UCSD-AML1 (cell line): ENCODE data around the gene ZFAND2B.
A peak's percentile ranks its signal among the peaks of the same experiment; 100 is the strongest.
"Not testable (repeated sequence)": the region's sequence is repeated elsewhere in the genome, so short reads cannot be mapped to it uniquely, and the experiment has no call there.

Source experiments
- DNase-seq: peaks from one replicate; lab custom pipeline; 2025; ENCODE audit not compliant: unreplicated experiment; lab: John Stamatoyannopoulos, UW

Gene ZFAND2B

DNA sequence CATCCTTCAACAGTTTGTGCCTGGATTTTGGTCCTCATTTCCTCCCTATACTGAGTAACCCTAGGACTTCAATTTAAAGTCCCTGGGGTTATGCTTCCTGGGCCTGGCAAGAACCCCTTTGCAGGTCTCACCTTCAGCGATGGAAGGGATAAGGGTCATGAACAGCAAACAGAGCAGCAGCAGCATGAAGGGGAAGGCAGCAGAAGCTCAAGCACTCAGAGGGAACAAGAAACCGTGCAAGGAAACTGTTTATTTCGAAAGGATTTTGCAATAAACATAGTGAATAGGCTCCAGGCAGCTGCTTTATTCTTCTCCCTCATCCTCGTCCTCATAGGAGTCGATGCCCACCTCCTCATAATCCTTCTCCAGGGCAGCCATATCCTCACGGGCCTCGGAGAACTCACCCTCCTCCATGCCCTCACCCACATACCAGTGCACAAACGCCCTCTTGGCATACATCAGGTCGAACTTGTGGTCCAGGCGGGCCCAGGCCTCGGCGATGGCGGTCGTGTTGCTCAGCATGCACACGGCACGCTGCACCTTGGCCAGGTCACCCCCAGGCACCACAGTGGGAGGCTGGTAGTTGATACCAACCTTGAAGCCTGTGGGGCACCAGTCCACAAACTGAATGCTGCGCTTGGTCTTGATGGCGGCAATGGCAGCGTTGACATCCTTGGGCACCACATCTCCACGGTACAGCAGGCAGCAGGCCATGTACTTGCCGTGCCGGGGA, 43.6 kb downstream of the ZFAND2B start:
- DNase-seq, result no peak

DNA sequence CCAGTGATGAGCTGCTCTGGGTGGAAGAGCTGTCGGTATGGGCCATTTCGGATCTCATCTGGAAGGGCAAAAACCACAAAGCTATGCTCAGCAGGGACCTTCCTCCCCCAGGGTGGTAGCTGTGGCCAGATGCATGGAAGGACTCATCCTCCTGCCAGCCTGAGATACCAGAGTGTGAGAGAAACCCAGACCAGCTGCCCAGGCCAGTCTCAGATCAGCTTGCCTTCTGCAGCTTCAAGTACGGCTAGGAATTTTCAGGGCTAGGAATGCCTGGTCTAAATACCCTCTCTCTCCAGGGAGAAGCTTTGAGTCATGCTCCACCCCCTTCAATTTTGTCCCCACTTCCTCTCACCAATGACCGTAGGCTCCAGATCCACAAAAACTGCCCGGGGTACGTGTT, 45.1 kb downstream of the ZFAND2B start:
- no peak for DNase-seq

GRCh38 chr2:219252084-219252483, 45.5 kb downstream of the ZFAND2B start:
- no peak for DNase-seq

GRCh38 chr2:219252570-219252899, 46.0 kb downstream of the ZFAND2B start:
- DNase-seq, result no peak

GRCh38 chr2:219252900-219253752, 46.5 kb downstream of the ZFAND2B start, which contains the start of gene TUBA4B:
Gene TUBA4B (plus strand): TSS chr2:219253243. CDS start chr2:219253408, 165 bp downstream.
- peak; percentile 69 for DNase-seq

DNA sequence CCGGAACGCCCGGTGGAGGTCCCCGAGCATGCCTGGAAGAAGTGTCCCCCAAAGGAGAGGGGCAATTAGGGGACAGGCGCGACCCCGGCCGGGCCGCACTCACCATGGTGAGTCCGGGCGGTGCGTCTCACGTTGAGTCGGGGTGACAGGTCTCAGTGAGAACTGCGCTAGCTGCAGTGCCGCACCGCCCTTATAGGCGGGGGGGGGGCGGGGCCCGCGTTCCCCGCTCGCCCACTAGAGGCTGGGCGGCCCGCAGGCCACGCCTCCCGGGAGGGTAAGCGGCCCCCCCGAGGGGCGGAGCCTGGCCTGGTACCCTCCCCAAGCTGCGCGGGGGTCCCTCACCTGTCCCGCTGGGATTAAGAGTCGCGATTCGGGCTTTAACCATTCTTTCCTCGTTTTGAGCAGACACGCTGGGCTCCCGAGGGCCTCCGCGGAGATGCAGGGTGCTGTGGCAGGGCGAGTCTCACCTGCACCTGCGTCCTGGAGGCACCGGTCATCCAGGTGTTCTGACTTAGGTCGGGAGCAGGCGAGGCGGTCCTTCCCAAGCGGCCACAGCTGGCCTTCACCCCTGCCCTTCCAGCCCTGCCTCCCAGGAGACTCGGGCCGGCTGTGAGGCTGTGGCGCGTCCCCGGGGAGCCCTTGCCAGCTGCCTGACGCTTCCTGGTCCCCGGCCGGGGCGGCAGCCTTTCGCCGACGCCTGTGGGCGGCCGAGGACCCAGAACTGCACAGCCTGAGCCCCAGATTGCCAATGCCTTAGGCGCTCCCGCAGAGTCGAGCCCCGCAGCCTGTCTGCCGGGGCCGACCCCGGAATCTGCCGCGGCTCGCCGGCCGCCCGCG, 47.4 kb downstream of the ZFAND2B start, which contains the start of gene TUBA4A:
Gene TUBA4A (minus strand): TSS at position 166 of the 837 bp plus-strand sequence. CDS start 60 bp downstream, at position 106.
- DNase-seq, result peak; percentile 88

DNA sequence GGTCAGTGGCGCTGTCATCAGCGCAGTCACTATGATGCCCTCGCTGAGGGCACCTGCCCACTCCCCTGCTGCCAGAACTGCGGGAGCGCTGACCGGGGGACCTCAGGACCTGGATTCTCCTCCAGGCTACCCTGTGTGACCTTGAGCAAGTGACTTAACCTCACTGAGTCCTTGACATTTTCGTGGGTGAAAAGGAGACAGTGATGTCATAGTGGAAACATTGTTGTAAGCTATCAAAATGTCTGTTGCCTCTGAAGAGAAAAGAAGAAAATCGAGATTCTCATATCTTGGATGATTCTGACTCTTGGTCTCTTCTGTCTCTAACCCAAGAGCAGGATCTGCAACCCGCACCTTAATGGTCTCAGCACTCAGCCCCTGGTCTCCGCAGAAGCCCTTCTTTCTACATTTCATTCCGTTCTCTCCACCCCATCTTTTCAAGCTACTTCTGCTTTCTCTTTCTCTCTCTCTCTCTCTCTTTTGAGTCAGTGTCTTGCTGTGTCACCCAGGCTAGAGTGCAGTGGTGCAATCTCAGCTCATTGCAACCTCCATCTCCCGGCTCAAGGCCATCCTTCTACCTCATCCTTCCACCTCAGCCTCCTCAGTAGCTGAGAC, 48.1 kb downstream of the ZFAND2B start:
- no peak for DNase-seq

- not testable (repeated sequence) for DNase-seq
Measured at GRCh38 chr2:219258942-219259341, 52.4 kb downstream of the ZFAND2B start.
